ENCODE results near the gene FTO. TPM values are rescaled to one million over a fixed set of nuclear protein-coding genes. Genes with fewer than 3 reads are reported as not detected.

Gene FTO
- total and polyA plus RNA-seq, 2 of the 13 experiments (the other 11 are each of a cell fraction or from before 2014, with no cell fraction given): 41.6 to 55.8 TPM

DNA sequence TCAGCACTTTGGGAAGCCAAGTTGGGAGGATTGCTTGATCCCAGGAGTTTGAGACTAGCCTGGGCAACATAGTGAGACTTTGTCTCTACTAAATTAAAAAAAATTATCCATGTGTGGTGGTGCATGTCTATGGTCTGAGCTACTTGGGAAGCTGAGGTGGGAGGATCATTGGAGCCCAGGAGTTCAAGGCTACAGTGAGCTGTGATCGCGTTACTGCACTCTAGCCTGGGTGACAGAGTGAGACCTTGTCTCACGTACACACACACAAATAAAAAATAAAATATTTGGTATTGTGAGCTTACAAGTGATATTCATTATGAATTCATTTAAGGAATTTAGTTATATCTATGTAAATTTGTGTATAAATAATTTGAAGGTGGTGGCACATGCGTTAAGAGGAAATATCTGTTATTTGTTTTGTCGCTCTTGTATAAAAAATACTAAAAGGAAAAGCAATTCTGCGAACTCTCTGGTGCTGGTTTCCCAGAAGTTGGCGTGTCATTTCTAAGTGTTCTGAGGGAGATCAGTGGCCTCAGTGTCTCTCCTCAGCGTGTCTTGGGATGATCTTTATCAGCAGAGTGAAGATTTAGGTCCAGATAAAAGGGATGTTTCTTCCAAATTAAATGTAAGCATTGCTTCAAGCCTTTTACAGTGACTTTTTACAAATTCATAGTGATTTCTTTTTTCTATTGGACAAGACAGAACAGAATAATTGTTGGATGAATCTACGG lies 187.6 kb downstream of the FTO start (continued):
- 0 out of 2 replicates have a peak, but pooled peaks have one; percentile 51 for TF ChIP-seq ZNF441 (CRISPR knock-in tag; IDR thresholded peaks at IDR 0.05; ENCODE audit: borderline replicate concordance)
- TF ChIP-seq MED1 (CRISPR knock-in tag; IDR thresholded peaks at IDR 0.05): 0 out of 2 replicates have a peak, but pooled peaks have one; percentile 32
- TF ChIP-seq ZNF607 (CRISPR knock-in tag; IDR thresholded peaks at IDR 0.05; ENCODE audit: borderline replicate concordance): no peak

DNA sequence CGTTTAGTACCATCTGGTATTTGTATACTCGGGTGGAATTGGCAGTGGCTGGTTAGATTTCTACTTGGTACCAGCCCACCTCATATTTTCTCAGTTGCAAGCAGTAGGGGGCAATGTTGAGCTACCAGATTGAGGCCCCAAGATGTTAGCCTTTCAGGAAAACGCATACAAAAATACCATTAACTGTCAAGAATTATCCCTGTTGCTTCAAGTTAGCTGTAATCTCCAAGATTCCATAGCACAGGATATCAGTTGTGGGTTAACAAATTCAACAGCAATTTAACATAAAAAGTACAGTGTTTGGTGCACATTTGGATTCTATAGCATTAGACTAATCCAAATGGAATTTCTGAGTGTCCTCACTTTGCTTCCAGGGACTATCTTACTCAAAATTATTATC lies 188.2 kb downstream of the FTO start:
- Histone ChIP-seq H3K36me3 (replicated peaks in 1 of 2; ENCODE audit: control insufficient read depth in 1 of 2, insufficient read depth in 2 of 2, low read length in 2 of 2) (peaks cover 5 to 12% of the 10 kb centered on the region in 2 experiments; a peak in 4 of 5 replicates), H3K9ac (ENCODE audit: insufficient read depth, low read depth, low read length) (no peak overlapping the region), H2AFZ (ENCODE audit: low read length) (no peak overlapping the region), H3K27me3 (ENCODE audit: control insufficient read depth in 1 of 2, insufficient read depth in 2 of 2, low read length in 2 of 2) (no peaks in the 10 kb centered on the region), H3K4me2 (ENCODE audit: low read depth, low read length) (no peak overlapping the region), H3K27ac (ENCODE audit: extremely low read length, insufficient read depth, low read length) (no peak overlapping the region), H3K9me3 (ENCODE audit: low read length) (no peaks in the 10 kb centered on the region), H3K79me2 (ENCODE audit: insufficient read depth, low read length) (no peaks in the 10 kb centered on the region), H3K4me1 (ENCODE audit: insufficient read depth, low read length) (peaks cover 26% of the 10 kb centered on the region), H3K4me3 (replicated peaks in 1 of 3; ENCODE audit: insufficient read depth in 1 of 3, low read depth in 2 of 3, low read length in 3 of 3) (no peak overlapping the region), H4K20me1 (ENCODE audit: insufficient read depth, low read length) (no peaks in the 10 kb centered on the region)
- intact Hi-C loops (cut with micrococcal nuclease; ENCODE audit: unreplicated experiment) (loop anchor here (1.0 to 10.0 kb wide), 4 partner anchors 119 to 1365 kb away; partner anchors contain the start of gene IRX3), in situ Hi-C loops (cut with HindIII; ENCODE audit: extremely low pct_ligation_motif_present, low pct_unique_long_range_greater_than_20kb) (no loop called here)
- no TSS peak for BruUV-seq (replicated peaks)
- 34% methylated on average over 3 of the region's 3 CpGs for WGBS (ENCODE audit: low lambda C conversion rate)
- ChIA-PET CTCF (ENCODE audit: low intra/inter-chr PET ratio, low total read pairs) (interaction anchor here (1.0 to 1.1 kb wide), 2 partner anchors 118 to 119 kb away, joined by 3 read pairs; no protein-coding TSS in a partner anchor), POLR2A (interaction anchor here (1.3 kb wide), 1 partner anchor 289 kb away, joined by 3 read pairs; no protein-coding TSS in a partner anchor)
- FAIRE-seq: peak; percentile 66
- peak; percentile 87 for ATAC-seq
- DNase-seq (ENCODE audit: low spot score): peak; percentile 61
- TF ChIP-seq SUZ12 (IDR thresholded peaks at IDR 0.05; ENCODE audit: low read depth, low read length) (no peak), STAG1 (CRISPR knock-in tag; IDR thresholded peaks at IDR 0.05) (peak; percentile 93), MBNL3 (CRISPR knock-in tag; conservative IDR thresholded peaks at IDR 0.05) (no peak), MED1 (CRISPR knock-in tag; IDR thresholded peaks at IDR 0.05) (0 out of 2 replicates have a peak, but pooled peaks have one; percentile 23), ZBTB7A (CRISPR knock-in tag; IDR thresholded peaks at IDR 0.05) (no peak), ZNF780A (CRISPR knock-in tag; IDR thresholded peaks at IDR 0.05) (0 out of 2 replicates have a peak, but pooled peaks have one; percentile 26), BCL6 (CRISPR knock-in tag; IDR thresholded peaks at IDR 0.05) (peak; percentile 35), ZNF749 (CRISPR knock-in tag; IDR thresholded peaks at IDR 0.05; ENCODE audit: borderline replicate concordance) (no peak), THYN1 (CRISPR knock-in tag; IDR thresholded peaks at IDR 0.05; ENCODE audit: borderline replicate concordance, low read depth) (0 out of 2 replicates have a peak, but pooled peaks have one; percentile 42), EP300 (IDR thresholded peaks at IDR 0.05; ENCODE audit: low read depth in 2 of 2, low read length in 2 of 2) (0 out of 4 replicates have a peak, but pooled peaks of 1 of the 2 experiments have one; percentile 38), EP300 (CRISPR knock-in tag; IDR thresholded peaks at IDR 0.05; ENCODE audit: borderline replicate concordance) (no peak), RAD21 (CRISPR knock-in tag; IDR thresholded peaks at IDR 0.05) (peak; percentile 77), BORCS8-MEF2B (CRISPR knock-in tag; IDR thresholded peaks at IDR 0.05) (no peak)
- TF ChIP-seq, protein P1, sequence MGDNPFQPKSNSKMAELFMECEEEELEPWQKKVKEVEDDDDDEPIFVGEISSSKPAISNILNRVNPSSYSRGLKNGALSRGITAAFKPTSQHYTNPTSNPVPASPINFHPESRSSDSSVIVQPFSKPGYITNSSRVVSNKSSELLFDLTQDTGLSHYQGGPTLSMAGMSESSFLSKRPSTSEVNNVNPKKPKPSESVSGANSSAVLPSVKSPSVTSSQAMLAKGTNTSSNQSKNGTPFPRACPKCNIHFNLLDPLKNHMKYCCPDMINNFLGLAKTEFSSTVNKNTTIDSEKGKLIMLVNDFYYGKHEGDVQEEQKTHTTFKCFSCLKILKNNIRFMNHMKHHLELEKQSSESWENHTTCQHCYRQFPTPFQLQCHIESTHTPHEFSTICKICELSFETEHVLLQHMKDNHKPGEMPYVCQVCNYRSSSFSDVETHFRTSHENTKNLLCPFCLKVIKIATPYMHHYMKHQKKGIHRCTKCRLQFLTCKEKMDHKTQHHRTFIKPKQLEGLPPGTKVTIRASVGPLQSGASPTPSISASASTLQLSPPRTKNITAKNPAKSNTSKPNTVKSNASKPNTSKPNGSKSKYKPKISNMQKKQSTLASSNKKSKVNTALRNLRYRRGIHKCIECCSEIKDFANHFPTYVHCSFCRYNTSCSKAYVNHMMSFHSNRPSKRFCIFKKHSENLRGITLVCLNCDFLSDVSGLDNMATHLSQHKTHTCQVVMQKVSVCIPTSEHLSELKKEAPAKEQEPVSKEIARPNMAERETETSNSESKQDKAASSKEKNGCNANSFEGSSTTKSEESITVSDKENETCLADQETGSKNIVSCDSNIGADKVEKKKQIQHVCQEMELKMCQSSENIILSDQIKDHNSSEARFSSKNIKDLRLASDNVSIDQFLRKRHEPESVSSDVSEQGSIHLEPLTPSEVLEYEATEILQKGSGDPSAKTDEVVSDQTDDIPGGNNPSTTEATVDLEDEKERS (CRISPR knock-in tag; IDR thresholded peaks at IDR 0.05): 0 out of 2 replicates have a peak, but pooled peaks have one; percentile 22
- TF ChIP-seq, protein P2, sequence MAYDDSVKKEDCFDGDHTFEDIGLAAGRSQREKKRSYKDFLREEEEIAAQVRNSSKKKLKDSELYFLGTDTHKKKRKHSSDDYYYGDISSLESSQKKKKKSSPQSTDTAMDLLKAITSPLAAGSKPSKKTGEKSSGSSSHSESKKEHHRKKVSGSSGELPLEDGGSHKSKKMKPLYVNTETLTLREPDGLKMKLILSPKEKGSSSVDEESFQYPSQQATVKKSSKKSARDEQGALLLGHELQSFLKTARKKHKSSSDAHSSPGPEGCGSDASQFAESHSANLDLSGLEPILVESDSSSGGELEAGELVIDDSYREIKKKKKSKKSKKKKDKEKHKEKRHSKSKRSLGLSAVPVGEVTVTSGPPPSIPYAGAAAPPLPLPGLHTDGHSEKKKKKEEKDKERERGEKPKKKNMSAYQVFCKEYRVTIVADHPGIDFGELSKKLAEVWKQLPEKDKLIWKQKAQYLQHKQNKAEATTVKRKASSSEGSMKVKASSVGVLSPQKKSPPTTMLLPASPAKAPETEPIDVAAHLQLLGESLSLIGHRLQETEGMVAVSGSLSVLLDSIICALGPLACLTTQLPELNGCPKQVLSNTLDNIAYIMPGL (CRISPR knock-in tag; IDR thresholded peaks at IDR 0.05; ENCODE audit: borderline replicate concordance in 1 of 2, low read depth in 1 of 2): peak in 1 of 2 experiments; percentile 30; a peak in 1 of 4 replicates
